ENCODE data around the gene DNM3.
"Not testable (repeated sequence)": the region's sequence is repeated elsewhere in the genome, so short reads cannot be mapped to it uniquely, and the experiment has no call there.

DNM3 gene

GRCh38 chr1:172277989-172278388 lies 436.7 kb downstream of the DNM3 start:
- no peak for DNase-seq (ENCODE audit: low read depth)

DNA sequence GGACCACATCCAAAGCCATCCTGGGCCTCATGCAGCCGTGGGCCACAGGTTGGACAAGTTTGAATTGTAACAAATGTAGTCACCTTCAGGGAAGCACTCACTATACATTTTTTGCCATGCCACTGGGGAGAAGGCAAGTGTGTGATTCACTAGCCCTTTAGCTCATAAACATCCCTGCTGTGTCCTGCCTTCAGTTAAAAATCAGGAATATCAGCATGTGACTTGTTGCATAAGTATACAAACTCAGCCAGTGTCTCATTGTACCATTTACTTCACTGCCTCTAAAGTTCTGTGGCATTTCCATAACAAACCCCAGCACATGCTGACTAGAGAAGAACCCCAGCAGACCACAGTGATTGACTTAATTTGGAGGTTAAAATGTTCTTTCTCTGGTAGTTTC lies 437.2 kb downstream of the DNM3 start:
- DNase-seq (ENCODE audit: low read depth), result no peak

DNA sequence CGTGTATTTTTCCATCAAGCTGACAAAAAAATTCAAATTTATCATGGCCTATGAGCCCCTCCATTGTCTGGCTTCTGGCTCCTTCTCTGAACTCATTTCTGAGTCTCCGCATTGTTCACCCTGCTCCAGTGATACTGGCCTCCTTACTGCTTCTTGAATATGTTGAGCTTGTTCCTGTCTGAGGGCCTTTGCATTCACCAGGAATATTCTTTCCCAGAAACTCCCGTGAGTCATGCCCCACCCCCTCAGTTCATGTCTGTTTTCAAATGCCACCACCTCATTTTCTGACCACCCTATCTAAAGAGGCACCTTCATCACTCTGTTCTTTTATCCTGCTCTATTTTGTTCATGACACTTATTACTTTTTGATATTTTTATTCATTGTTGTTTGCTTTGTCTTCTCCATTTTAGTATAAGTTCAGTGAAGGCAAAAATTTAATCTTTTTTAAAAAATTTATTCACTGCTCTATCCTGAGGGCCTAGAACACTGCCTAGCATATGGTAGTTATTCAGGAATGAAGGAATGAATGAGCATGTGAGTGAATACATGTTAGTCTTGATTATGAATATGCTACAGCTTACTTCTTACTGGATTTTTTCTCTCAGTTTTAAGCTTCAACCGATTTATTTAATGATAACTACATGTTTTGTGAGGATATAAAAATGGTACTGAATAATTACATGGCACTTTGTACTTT lies 438.8 kb downstream of the DNM3 start:
- no peak for DNase-seq (ENCODE audit: low read depth)

GRCh38 chr1:172283766-172284165 lies 442.5 kb downstream of the DNM3 start:
- no peak for DNase-seq (ENCODE audit: low read depth)

- no peak for DNase-seq (ENCODE audit: low read depth)
Measured at GRCh38 chr1:172286629-172287076, 445.4 kb downstream of the DNM3 start.

GRCh38 chr1:172287208-172287607 lies 445.9 kb downstream of the DNM3 start:
- DNase-seq (ENCODE audit: low read depth), result no peak

- DNase-seq (ENCODE audit: low read depth), result no peak
Measured at GRCh38 chr1:172288581-172288980, 447.3 kb downstream of the DNM3 start.

GRCh38 chr1:172289448-172289847 lies 448.1 kb downstream of the DNM3 start:
- DNase-seq (ENCODE audit: low read depth), result no peak

DNA sequence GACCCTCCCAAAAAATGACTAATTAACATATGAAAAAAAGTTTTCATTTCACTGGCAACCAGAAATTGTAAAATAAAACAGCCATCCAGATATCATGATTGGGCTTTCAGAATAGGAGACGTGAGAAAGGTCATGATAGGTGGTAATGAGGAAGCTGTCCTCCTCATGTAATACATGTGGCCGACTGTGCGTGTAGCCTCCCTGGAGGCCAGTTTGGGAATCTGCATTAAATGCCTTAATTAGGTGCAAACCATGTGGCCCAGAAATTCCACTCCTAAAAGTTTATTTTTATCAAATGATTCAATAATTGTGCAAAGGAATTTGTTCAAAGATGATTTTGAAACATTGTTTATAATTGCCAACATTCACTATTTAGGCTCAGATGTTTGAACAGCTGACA lies 451.5 kb downstream of the DNM3 start:
- DNase-seq (ENCODE audit: low read depth), result no peak

DNA sequence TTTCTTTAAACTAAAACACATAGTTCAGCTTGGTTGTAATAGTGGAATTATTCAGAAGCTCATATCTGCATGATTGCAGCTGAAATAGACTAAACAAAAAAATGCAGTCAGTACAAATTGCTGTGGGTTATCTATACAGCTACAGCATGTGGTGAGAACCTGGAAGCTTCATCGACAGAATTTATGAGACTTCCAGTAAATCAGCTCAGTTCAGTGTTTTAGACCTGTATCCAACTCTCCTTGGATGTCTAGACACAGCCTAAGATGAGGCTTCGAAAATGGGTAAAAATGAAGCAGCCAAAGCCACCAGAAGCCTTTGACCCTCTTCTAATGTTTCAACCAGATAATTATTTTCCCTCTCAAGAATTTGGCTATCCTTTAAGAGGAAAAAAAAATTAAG lies 452.1 kb downstream of the DNM3 start:
- no peak for DNase-seq (ENCODE audit: low read depth)

- no peak for DNase-seq (ENCODE audit: low read depth)
Measured at GRCh38 chr1:172298141-172298540, 456.8 kb downstream of the DNM3 start.

- DNase-seq (ENCODE audit: low read depth), result no peak
Measured at GRCh38 chr1:172298911-172299310, 457.6 kb downstream of the DNM3 start.

DNA sequence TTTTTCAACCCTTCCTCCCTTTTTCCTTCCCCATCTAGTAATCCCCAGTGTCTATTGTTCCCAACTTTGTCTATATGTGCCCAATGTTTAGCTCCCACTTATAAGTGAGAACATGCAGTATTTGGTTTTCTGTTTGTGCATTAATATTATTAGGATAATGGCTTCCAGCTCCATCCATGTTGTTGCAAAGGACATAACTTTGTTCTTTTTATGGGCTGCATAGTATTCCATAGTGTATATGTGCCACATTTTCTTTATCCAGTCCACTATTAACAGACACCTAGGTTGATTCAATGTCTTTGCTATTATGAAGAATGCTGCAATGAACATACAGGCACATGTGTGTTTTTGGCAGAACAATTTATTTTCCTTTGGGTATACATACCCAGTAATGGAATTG lies 458.2 kb downstream of the DNM3 start:
- DNase-seq (ENCODE audit: low read depth), result no peak

- DNase-seq (ENCODE audit: low read depth), result not testable (repeated sequence)
Measured at GRCh38 chr1:172307508-172307907, 466.2 kb downstream of the DNM3 start.

- DNase-seq (ENCODE audit: low read depth), result no peak
Measured at GRCh38 chr1:172308142-172308541, 466.8 kb downstream of the DNM3 start.

DNA sequence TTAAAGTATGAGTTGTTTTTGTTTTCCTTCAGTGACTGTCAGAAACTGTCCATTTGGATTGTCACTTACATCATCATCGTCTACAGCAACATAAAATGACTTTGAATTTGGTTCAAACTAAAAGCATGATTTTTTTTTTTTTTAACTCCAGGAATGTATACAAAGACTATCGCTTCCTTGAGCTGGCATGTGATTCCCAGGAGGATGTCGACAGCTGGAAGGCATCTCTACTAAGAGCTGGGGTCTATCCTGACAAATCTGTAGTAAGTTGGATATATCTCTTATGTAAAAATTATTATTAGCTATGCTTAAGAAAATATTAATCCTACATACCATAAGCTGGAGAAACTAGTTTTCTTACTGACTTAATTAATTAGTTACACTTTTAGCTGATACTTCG lies 467.3 kb downstream of the DNM3 start:
- DNase-seq (ENCODE audit: low read depth), result no peak

DNA sequence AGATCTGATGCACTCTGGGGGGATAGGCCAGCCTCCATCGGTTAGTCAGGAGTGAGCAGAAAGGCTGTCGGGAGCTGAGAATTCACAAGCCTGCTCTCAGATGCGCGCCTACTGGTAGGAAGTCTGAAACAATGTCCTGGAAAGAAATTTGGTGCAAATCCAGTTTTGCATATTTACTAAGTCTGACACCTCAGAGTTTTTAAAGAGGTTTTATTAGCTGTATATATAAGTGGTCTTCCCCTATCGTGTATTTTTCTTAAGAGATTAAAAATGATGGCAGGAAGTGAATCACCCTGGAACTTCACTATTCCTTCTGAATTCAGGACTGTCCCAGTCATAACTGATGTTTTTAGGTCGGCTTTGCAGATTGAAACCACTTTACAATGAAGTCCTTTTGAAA lies 479.4 kb downstream of the DNM3 start:
- DNase-seq (ENCODE audit: low read depth), result no peak

DNA sequence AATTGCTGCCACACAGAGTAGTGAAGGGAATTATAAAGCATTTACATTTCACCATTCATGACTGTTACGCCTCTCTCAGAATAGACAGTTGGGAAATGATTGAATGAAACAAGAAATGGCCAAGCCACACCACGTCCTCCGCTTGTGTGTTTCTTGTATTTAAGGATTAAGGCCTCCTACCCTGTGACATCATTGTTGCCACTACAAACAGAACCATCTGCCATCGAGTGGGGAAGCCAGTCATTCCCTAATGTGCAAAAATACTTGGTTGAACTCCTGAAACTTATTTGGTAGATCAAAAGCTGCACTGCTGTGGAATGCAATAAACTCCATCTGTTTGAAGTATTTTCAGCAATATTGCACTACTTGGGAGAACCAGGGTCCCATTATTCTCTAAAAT lies 480.2 kb downstream of the DNM3 start:
- DNase-seq (ENCODE audit: low read depth), result no peak

- DNase-seq (ENCODE audit: low read depth), result peak; percentile 78
Measured at GRCh38 chr1:172322219-172323061, 481.1 kb downstream of the DNM3 start.

GRCh38 chr1:172323686-172324085 lies 482.4 kb downstream of the DNM3 start:
- DNase-seq (ENCODE audit: low read depth), result no peak

DNA sequence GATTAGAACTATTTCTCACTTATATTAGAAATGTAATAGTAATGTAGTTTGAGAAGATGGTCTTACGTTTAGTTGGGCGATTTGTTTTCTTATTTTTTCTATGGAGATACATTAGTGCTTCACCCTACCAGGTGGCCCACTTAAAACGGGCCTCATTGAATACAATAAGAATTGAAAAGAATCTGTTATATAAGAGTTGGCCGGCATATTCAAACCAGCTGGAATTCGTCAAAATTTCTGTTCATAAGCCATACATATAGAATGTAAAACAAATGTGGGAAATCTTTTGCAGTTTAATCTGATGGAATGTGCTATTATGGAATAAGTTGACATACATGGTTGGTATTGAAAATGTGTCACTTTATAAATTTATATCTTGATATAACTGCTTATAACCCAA lies 482.8 kb downstream of the DNM3 start:
- no peak for DNase-seq (ENCODE audit: low read depth)

GRCh38 chr1:172324761-172325160 lies 483.5 kb downstream of the DNM3 start:
- DNase-seq (ENCODE audit: low read depth), result no peak

- DNase-seq (ENCODE audit: low read depth), result no peak
Measured at GRCh38 chr1:172325531-172325930, 484.2 kb downstream of the DNM3 start.

- DNase-seq (ENCODE audit: low read depth), result no peak
Measured at GRCh38 chr1:172326136-172326535, 484.8 kb downstream of the DNM3 start.
